Cardiac septum (tissue), 1 donor: ENCODE measurements around the gene SLC30A3. TPM values are rescaled to one million over a fixed set of nuclear protein-coding genes. Genes with fewer than 3 reads are reported as not detected.
"Not testable (repeated sequence)": the region's sequence is repeated elsewhere in the genome, so short reads cannot be mapped to it uniquely, and the experiment has no call there.

ENCODE experiments used
- DNase-seq: peaks from one replicate; pipeline ENCODE4 v3.0.0-alpha.2; 2020; ENCODE audit warnings: low spot score
- intact Hi-C: fragments of 100-400 bp; cut with DNase I; formaldehyde crosslinking; loops from one replicate; pipeline ENCODE4 v1.14.0; 2022
- long read RNA-seq: library from polyadenylated mRNA; unstranded; transcript quantifications from one replicate; pipeline ENCODE4 v2.0.0, GENCODE V29; 2021
- total RNA-seq: library from RNA; stranded (reverse); fragmentation: NEBNext Ultra II Directional; extraction: Animal tissue kit (Norgen Biotek cat#: 25700); gene quantifications from one replicate; pipeline ENCODE4 v1.2.1, GENCODE V29; 2021
- donor health status: DM: no; HTN: no; CAD: no.

SLC30A3 gene, protein sequence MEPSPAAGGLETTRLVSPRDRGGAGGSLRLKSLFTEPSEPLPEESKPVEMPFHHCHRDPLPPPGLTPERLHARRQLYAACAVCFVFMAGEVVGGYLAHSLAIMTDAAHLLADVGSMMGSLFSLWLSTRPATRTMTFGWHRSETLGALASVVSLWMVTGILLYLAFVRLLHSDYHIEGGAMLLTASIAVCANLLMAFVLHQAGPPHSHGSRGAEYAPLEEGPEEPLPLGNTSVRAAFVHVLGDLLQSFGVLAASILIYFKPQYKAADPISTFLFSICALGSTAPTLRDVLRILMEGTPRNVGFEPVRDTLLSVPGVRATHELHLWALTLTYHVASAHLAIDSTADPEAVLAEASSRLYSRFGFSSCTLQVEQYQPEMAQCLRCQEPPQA
- total RNA-seq, result 10.2 TPM
- long read RNA-seq, transcript SLC30A3-201 (8 exons, 2,260 nt), result major isoform, 12 of 24 reads
- long read RNA-seq, partial matches to known transcripts, result 2 of 24 reads
- long read RNA-seq, other reads (novel, unspliced or antisense), result 8 of 24 reads

GRCh38 chr2:27262379-27263286 is at the start of gene SLC30A3:
SLC30A3 (minus strand) TSS chr2:27263047; CDS start chr2:27262906, 141 bp downstream.
- intact Hi-C loops, result no loop called here

DNA sequence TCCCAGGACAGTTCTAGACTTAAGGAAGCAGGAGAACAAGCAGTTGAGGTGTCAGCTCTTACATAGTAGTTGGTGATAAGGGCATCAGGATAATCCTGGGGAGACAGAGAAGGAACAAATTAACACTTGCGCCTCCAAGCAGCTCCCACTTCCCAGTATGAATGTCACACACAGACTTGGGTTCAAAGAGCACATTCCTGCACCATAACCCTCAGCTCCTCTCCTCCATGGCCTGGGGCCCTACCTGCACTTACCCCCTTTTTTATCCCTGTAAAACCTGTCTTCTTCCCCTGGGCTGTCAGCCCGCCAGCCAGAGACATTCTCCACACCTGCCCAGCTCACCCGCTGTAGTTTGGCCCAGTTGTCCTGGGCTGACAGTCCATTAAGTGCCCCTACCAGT is 49.3 kb upstream of the SLC30A3 start:
- DNase-seq, result peak; percentile 47
- intact Hi-C loops, result no loop called here

More at GRCh38 chr2:27262379-27263286, at the start of gene SLC30A3:
- no peak for DNase-seq

- intact Hi-C loops, result no loop called here
- no peak for DNase-seq
Observed at GRCh38 chr2:27309651-27310050, 46.8 kb upstream of the SLC30A3 start.

- intact Hi-C loops, result no loop called here
- no peak for DNase-seq
Observed at GRCh38 chr2:27308359-27308881, 45.6 kb upstream of the SLC30A3 start, which contains the start of gene UCN. UCN (minus strand) TSS chr2:27308445; CDS start chr2:27307895, 550 bp downstream.

DNA sequence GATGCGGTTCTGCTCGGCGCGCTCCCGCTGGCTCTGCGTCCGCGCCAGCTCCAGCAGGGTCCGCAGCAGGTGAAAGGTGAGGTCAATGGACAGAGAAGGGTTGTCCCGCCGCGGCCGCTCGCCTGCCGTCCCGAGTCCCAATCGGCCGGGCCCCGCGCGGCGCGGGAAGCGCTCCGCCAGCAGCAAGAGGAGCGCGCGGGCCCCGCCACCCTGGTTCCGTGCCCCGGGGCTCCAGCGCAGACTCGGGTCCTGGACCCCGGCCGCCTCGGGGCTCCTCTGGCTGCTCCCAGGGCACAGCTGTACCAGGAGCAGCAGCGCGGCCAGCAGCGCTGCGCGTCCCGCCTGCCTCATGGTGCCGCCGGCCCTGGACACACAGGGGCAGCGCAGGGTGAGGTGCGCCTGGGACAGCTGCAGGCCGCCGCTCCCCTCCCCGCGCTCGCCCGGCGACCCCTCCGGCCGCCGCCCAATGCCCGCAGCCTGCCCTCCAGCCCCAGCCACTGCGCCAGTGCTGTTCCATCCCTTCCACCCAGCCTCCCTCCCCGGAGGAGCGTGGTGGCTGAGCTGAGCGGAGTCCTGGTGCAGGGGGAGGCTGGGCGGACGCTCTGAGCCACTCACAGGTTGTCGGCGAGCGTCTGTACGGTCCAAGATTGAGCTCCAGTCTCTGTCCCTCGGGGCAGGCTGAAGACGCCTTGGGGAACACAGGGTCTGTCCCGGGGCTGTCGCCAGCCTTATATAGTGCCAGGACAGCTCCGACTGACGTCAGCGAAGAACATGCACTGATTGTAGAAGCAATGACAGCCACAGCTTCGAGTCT is 44.9 kb upstream of the SLC30A3 start:
- intact Hi-C loops, result no loop called here
- no peak for DNase-seq

DNA sequence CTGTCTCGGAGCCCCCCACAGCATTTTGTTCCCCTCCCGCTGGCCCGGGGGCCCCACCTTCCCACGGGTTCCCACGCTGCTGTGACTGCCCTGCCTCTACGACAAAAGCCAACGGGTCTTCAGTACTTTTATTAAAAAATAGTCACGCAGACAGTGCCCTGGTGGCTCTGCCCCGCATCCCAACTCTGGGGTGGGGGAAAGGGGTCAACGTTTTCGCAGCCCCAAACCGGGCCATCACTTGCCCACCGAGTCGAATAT is 44.4 kb upstream of the SLC30A3 start:
- DNase-seq, result no peak
- intact Hi-C loops, result no loop called here

GRCh38 chr2:27306573-27307286 is 43.9 kb upstream of the SLC30A3 start:
- DNase-seq, result no peak

GRCh38 chr2:27306136-27306535 is 43.3 kb upstream of the SLC30A3 start:
- intact Hi-C loops, result no loop called here
- no peak for DNase-seq

More at GRCh38 chr2:27306573-27307286, 43.9 kb upstream of the SLC30A3 start:
- intact Hi-C loops, result no loop called here

DNA sequence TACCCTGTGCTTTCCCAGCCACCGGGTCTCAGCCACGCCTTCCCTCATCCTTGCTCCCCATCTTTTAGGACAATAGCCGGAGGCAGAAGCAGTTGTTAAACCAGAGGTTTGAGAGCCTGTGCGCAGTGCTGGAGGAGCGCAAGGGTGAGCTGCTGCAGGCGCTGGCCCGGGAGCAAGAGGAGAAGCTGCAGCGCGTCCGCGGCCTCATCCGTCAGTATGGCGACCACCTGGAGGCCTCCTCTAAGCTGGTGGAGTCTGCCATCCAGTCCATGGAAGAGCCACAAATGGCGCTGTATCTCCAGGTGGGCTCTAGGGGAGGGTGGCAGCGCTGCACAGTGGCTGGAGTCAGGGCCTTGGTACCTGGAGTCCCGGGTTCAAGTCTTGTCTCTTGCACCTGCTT is 42.7 kb upstream of the SLC30A3 start:
- intact Hi-C loops, result no loop called here

GRCh38 chr2:27304488-27305240 is 41.8 kb upstream of the SLC30A3 start:
- intact Hi-C loops, result loop anchor here (5.0 kb wide), 2 partner anchors 52 to 207 kb away; no protein-coding TSS in a partner anchor

More for the DNA sequence above, 42.7 kb upstream of the SLC30A3 start:
- DNase-seq, result no peak

GRCh38 chr2:27303093-27304025 is 40.5 kb upstream of the SLC30A3 start:
- no peak for DNase-seq
- intact Hi-C loops, result loop anchor here (5.0 kb wide), 2 partner anchors 51 to 206 kb away; no protein-coding TSS in a partner anchor

More at GRCh38 chr2:27304488-27305240, 41.8 kb upstream of the SLC30A3 start:
- DNase-seq, result peak; percentile 67

GRCh38 chr2:27300606-27301005 is 37.8 kb upstream of the SLC30A3 start:
- DNase-seq, result not testable (repeated sequence)
- intact Hi-C loops, result loop anchor here (5.0 kb wide), 2 partner anchors 48 to 203 kb away; no protein-coding TSS in a partner anchor

DNA sequence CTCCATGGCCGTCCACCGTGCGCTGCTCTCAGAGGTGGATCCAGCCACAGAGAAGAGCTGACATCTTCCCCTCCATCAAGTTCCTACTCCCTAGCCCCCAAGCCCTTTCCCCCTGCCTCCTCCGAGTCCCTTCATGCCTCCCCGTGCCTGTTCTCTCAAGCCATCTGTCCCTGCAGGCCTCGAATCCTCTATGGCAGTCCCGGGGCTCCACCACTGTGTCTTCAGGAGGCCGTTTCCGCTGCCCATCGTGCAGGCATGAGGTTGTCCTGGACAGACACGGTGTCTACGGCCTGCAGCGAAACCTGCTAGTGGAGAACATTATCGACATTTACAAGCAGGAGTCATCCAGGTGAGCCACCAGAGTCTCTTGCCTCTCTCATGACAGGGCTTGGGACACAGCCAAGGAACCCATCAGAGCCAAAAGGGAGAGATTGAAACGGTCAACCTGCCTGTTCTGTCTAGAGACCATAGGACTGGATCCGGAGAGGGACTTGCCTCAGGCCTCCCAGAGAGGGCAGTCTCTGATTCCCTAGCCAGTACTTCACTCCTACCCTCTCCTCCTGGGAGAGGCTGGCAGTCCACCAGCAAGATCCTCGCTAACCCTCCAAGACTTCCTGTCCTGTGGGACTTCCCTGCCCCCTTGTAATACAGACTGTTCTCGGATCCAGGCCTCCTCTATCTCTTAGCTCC is 35.7 kb upstream of the SLC30A3 start:
- no peak for DNase-seq

DNA sequence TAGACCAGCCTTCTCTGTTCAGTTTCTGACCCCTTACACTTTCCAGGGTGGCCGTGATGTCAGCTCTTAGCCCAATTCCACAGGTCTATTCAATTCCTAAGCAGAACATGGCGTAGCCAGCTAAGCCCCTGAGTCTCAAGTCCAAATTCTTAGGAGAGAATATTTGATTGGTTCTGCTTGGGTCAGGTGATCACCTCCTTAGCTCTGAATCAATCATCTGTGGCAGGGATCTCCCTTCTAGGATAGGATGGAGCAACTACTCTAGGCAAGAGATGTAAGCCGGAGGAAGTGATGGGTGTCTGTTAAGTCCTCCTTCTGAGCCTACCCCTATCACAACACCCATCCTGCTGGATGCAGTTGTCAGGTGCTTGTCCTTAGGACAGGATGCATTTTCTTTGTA is 34.3 kb upstream of the SLC30A3 start:
- intact Hi-C loops, result no loop called here
- no peak for DNase-seq

More for the DNA sequence above, 35.7 kb upstream of the SLC30A3 start:
- intact Hi-C loops, result no loop called here

DNA sequence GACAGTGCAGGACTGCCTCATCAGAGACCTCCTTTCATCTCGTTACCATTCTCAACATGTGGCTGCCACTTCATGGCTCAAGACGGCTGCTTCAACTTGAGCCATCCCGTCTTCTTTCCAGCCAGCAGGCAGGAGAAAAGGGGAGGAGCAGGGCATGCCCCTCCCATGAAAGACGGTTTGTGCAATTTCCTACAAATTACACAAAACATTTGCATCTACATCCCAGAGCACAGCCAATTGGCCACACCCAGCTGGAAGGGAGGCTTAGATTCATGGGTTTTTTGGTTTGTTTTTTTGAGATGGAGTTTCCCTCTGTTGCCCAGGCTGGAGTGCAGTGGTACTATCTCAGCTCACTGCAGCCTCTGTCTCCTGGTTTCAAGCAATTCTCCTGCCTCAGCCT is 33.6 kb upstream of the SLC30A3 start:
- no peak for DNase-seq
- intact Hi-C loops, result no loop called here

- intact Hi-C loops, result no loop called here
- no peak for DNase-seq
Observed at GRCh38 chr2:27294928-27295327, 32.1 kb upstream of the SLC30A3 start.
